Fibroblast of the aortic adventitia (primary cell): ENCODE data around the gene ASB3. TPM values are rescaled to one million over a fixed set of nuclear protein-coding genes. Genes with fewer than 3 reads are reported as not detected.

ENCODE experiments used
- DNase-seq: peaks from one replicate; pipeline ENCODE4 v3.0.0-alpha.2; 2010; ENCODE audit warnings: low read depth
- H3K4me3 ChIP-seq: 2 replicates; pipeline ENCODE4 v1.5.1; 2011; ENCODE audit warnings: low read depth, mild to moderate bottlenecking, control low read depth, low read length, moderate library complexity
- CTCF ChIP-seq: IDR thresholded peaks from 2 replicates; pipeline ENCODE4 v1.5.1; 2011; ENCODE audit warnings: mild to moderate bottlenecking, low read length, control low read depth, inconsistent platforms; ENCODE audit not compliant: insufficient read depth
- total RNA-seq: library from RNA; depleted of rRNA; stranded (reverse); fragments of >200 nt; gene quantifications from 2 replicates; pipeline ENCODE4 v1.2.3, GENCODE V29; 2012; ENCODE audit warnings: low replicate concordance

ASB3 gene
- total RNA-seq, 1 donor, result 27.9 TPM

DNA sequence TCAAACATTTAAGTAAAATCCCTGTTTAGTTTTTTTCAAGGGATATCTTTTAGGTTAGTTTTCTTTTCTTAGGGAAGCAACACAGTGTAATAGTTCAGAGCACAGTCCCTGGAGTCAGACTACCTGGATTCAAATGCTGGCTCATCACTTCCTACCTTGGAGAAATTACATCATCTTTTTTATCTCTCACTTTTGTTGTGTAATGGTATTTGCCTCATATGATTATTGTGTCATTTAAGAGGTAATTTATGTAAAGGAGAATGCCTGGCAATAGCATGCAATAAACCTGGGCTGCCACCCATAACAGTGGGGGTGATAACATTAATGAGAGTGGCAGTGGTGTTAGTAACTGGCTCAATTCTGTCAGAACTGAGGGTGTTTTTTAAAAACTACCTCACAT is 26.4 kb upstream of the ASB3 start:
- TF ChIP-seq CTCF, result no peak
- no peak for DNase-seq
- no peak overlapping the region for H3K4me3 ChIP-seq

DNA sequence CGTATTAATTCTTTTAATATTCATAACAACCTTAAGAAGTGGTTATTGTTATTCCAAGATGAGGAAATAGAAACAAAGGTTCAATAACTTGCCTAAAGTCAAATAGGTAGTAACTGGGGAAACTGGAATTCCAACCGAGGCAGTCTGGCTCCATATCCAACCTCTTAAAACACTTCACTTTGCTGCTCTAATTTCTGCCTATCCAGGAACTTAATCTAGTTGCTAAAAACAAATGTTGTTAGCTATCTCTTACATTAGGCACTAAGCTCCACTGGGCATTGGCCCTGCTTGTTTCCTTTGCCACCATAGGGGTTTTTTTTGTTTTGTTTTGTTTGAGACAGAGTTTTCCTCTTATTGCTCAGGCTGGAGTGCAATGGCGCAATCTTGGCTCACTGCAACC is 24.8 kb upstream of the ASB3 start:
- TF ChIP-seq CTCF, result no peak
- DNase-seq, result no peak
- H3K4me3 ChIP-seq, result no peak overlapping the region

GRCh38 chr2:53802617-53803151 is 15.9 kb upstream of the ASB3 start:
- no peak for TF ChIP-seq CTCF
- DNase-seq, result no peak
- no peak overlapping the region for H3K4me3 ChIP-seq

- H3K4me3 ChIP-seq, result no peak overlapping the region
- no peak for TF ChIP-seq CTCF
- no peak for DNase-seq
These were observed 14.8 kb upstream of the ASB3 start for GRCh38 chr2:53801547-53801946.

GRCh38 chr2:53793821-53794220 is 7.1 kb upstream of the ASB3 start:
- DNase-seq, result no peak
- no peak overlapping the region for H3K4me3 ChIP-seq

DNA sequence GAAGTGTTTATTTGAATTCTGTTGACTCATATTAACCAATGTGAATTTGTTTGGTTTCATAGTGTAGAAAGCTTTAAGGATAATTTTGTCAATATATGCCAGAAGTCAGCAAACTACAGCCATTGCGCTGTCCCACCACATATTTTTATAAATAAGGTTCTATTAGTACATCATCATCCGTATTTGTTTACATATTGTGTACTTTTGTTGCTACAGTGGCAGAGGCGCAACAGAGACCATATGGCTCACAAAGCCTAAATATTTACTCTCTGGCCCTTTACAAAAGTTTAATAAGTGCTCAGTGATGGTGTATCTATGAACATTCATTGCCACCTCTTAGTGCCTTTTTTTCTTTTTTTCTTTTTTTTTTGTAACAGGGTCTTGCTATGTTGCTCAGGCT is 6.5 kb upstream of the ASB3 start:
- DNase-seq, result no peak
- no peak for TF ChIP-seq CTCF
- H3K4me3 ChIP-seq, result no peak overlapping the region

More at GRCh38 chr2:53793821-53794220, 7.1 kb upstream of the ASB3 start:
- TF ChIP-seq CTCF, result no peak

- DNase-seq, result peak; percentile 19
- peak overlapping the region; percentile 94 for H3K4me3 ChIP-seq
- TF ChIP-seq CTCF, result no peak
These were observed 999 bp upstream of the ASB3 start for GRCh38 chr2:53787614-53788289.
